HK-2 (cell line): Measurements from ENCODE around the gene C20orf202.

Experiments used
- DNase-seq: peaks from one replicate; pipeline ENCODE4 v3.0.0-alpha.2; 2018; ENCODE audit not compliant: unreplicated experiment

The C20orf202 gene

GRCh38 chr20:1202762-1203504 is at the start of gene C20orf202:
Gene C20orf202, plus strand, starts transcription at chr20:1203454. Its CDS starts 132 bp downstream, at chr20:1203586.
- no peak for DNase-seq

GRCh38 chr20:1154226-1154625 is 49.0 kb upstream of the C20orf202 start:
- DNase-seq, result no peak

GRCh38 chr20:1154691-1155090 is 48.6 kb upstream of the C20orf202 start:
- no peak for DNase-seq

GRCh38 chr20:1155342-1155741 is 47.9 kb upstream of the C20orf202 start:
- no peak for DNase-seq

GRCh38 chr20:1160496-1160895 is 42.8 kb upstream of the C20orf202 start:
- DNase-seq, result no peak

GRCh38 chr20:1160991-1161390 is 42.3 kb upstream of the C20orf202 start:
- DNase-seq, result no peak

- DNase-seq, result no peak
Observed at GRCh38 chr20:1163105-1163504, 40.1 kb upstream of the C20orf202 start.

GRCh38 chr20:1163653-1164052 is 39.6 kb upstream of the C20orf202 start:
- no peak for DNase-seq

GRCh38 chr20:1164871-1165270 is 38.4 kb upstream of the C20orf202 start:
- no peak for DNase-seq

- DNase-seq, result no peak
Observed at GRCh38 chr20:1165521-1165920, 37.7 kb upstream of the C20orf202 start.

GRCh38 chr20:1165941-1166340 is 37.3 kb upstream of the C20orf202 start:
- no peak for DNase-seq

- DNase-seq, result no peak
Observed at GRCh38 chr20:1166948-1167720, 36.1 kb upstream of the C20orf202 start.

GRCh38 chr20:1169224-1169623 is 34.0 kb upstream of the C20orf202 start:
- DNase-seq, result no peak

- peak; percentile 56 for DNase-seq
Observed at GRCh38 chr20:1171461-1172093, 31.7 kb upstream of the C20orf202 start.

GRCh38 chr20:1173698-1174097 is 29.6 kb upstream of the C20orf202 start:
- no peak for DNase-seq

- DNase-seq, result no peak
Observed at GRCh38 chr20:1174787-1175186, 28.5 kb upstream of the C20orf202 start.

GRCh38 chr20:1177680-1178079 is 25.6 kb upstream of the C20orf202 start:
- peak; percentile 24 for DNase-seq

- no peak for DNase-seq
Observed at GRCh38 chr20:1178103-1178502, 25.2 kb upstream of the C20orf202 start.

GRCh38 chr20:1178623-1179022 is 24.6 kb upstream of the C20orf202 start:
- no peak for DNase-seq

GRCh38 chr20:1180949-1181348 is 22.3 kb upstream of the C20orf202 start:
- DNase-seq, result no peak

GRCh38 chr20:1182106-1182505 is 21.1 kb upstream of the C20orf202 start:
- no peak for DNase-seq

- DNase-seq, result no peak
Observed at GRCh38 chr20:1183153-1183552, 20.1 kb upstream of the C20orf202 start.

- no peak for DNase-seq
Observed at GRCh38 chr20:1184260-1184637, 19.0 kb upstream of the C20orf202 start.
